Left lobe of liver (tissue), 2 donors: Measurements from ENCODE around the gene SMYD2. TPM values are rescaled to one million over a fixed set of nuclear protein-coding genes. Genes with fewer than 3 reads are reported as not detected.

Experiments
- ATAC-seq: fragments of 200-7000 bp; cut with Tn5 transposase; one replicate; pipeline ENCODE4 v1.9.1; 2020; ENCODE audit warnings: mild to moderate bottlenecking, moderate library complexity
- DNase-seq: peaks from one replicate; pipeline ENCODE4 v3.0.0-alpha.2; 2020; ENCODE audit warnings: low spot score
- total RNA-seq: library from RNA; stranded (reverse); gene quantifications from one replicate; pipeline ENCODE4 v1.2.1, GENCODE V29; 2021
- donor health status: DM: no; HTN: no; CAD: no; lungs with moderate emphysema.
- donor health status: DM: no; HTN: yes; CAD: no.

SMYD2 gene
- total RNA-seq, 1 donor from 2014 or later = 20.6 TPM

DNA sequence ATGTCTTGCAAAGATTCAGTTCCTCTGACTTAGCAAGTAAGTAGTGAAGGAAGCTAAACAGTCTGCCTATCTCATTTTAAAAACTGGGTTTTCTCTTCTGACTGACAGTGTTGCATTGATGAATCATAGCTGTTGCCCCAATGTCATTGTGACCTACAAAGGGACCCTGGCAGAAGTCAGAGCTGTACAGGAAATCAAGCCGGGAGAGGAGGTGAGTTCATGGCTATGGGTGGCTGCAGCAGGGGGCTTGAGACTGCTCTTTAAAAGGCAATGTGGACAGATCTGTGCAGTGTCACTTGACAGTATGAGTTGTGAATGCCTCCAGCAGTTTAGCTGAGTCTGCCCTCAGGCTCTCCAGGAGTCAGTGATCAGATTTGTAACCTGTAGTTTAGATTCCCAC, 46.6 kb downstream of the SMYD2 start:
- ATAC-seq (no peak), DNase-seq (no peak)

DNA sequence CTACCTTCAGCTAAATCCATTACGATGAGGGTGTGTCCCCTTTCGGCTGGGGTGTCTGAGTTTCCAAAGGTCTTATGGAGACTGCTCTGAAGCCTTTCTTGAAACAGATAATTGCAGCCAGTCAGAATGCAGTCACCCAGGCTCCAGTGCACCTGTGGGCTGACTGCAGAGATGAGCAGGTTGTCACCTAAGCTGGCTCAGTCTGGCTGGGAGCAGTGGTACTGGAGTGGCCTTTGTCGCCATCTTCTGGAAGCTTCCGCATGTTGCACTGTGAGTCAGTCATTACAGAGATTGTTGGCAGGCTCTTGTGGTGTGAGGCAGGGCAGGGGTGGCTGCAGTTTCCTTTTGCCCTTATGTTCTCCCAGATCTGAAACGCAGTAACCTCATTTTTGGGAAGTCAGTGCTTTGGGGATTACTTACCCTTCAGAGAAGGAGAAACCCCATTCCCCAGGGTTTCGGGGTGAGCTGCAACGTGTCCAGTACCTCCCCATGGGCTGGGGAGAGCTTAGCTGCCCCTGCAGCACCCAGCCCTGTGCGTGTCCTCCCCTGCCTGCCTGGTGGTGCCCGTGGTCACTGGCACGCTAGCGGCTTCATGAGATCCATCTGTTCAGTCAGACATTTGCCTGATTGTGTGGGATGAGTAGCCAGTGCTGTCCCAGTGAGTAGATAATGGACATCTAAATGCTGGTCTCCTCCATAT, 48.0 kb downstream of the SMYD2 start:
- DNase-seq (peak; percentile 84), ATAC-seq (peak; percentile 96)

DNA sequence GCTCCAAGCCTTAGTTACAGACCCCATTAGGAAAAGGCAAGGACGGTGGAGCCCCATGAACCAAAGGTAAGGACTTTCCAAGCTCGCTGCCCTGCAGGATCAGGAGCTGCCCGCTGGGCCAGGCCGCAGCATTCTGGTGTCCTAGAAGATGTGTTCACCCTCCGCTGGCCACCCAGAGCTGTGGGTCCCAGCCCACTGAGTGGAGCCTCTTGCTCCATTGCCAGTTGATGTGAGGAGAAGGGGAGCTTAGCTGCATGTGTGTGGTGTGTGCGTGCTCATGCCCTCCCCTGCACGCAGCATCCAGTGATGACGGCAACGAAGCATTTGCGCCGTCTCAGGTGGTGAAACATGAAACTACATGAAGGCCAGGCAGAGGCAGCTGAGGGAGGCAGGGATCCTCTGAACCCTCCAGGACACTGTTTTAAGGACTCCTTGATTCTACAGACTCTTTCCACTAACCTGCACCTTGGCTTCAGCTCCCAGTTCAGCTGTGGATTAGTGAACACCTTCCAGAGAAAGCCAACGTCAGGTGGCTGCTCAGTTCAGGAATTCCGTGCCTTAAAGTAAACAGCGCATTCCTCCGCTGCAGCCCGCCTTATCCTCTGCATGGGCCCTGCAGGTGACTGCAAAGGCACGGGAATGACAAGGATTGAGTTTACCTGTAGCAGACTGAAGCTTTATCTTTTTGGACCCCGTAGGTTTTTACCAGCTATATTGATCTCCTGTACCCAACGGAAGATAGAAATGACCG, 48.7 kb downstream of the SMYD2 start:
- no peak for DNase-seq
- no peak for ATAC-seq

DNA sequence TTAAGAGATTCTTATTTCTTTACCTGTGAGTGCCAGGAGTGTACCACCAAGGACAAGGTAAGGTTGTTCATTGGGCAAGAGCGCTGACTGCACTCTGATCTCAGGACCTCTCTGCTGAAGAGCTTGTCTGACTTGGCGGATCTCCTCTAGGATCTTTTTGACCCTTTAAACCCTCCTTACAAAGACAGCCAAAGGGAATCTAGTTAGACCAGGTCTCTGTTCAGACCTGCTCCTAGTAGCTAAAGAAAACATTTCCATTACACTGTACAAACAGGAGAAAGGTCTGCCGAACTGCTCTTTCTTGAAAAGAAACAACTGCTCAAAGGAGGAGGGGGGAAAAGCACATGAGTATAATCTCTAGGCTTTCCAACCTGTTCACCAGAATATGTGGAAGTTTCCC, 49.3 kb downstream of the SMYD2 start:
- no peak for ATAC-seq
- no peak for DNase-seq

DNA sequence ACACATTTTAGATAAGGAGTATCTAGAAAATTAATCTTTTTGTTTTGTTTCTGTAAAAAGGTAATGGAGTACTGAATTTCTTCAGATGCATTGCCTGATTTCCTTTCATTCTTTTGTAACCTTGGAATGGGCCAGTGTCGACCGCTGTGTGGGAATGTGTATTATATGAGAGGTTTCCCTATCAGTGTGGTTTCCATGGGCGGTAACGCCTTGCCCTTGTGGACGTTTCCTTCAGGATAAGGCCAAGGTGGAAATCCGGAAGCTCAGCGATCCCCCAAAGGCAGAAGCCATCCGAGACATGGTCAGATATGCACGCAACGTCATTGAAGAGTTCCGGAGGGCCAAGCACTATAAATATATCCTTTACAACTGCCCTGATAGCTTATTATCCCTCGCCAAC, 49.8 kb downstream of the SMYD2 start:
- no peak for DNase-seq
- ATAC-seq = no peak

DNA sequence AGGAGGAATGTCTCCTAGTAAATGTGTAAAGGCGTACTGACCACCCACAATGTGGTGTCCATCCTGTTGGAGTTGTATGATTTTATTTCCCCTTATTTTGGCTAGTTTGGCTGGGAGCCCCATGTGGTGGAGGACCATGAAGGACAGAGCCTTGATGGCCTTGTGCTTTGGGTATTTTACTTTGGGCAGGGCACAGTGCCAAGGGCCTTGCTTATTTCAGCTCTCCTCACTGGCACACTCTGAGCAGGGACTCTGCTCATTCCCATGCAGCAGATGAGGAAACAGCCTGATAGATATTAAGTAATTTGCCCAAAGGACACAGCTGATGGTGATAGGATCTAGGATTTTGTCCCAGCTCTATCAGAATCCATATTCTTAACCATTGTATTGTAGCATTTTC, 50.2 kb downstream of the SMYD2 start:
- DNase-seq = no peak
- no peak for ATAC-seq

DNA sequence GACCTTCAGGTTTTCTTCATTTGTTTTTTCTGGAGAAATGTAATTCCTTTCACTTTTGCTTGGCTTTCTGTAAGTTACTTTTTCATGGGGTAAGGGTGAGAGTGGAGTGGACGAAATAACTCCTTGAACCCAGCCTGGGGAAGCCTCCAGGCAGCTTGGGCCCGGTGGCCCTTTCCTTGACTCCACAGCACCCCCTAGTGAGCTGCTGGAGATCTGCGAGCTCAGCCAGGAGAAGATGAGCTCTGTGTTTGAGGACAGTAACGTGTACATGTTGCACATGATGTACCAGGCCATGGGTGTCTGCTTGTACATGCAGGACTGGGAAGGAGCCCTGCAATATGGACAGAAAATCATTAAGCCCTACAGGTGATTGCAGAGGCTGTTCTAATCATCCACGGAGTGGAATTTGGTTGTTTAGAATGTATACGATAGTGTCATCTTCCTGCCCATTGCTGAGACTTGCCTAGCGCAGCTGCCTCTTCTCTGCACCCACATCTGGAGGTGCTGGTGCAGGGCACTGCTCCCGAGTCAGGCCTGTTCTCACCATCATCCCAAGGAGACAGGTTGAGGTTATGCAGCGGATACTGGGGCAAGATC, 51.0 kb downstream of the SMYD2 start:
- ATAC-seq = peak; percentile 37
- DNase-seq = no peak

DNA sequence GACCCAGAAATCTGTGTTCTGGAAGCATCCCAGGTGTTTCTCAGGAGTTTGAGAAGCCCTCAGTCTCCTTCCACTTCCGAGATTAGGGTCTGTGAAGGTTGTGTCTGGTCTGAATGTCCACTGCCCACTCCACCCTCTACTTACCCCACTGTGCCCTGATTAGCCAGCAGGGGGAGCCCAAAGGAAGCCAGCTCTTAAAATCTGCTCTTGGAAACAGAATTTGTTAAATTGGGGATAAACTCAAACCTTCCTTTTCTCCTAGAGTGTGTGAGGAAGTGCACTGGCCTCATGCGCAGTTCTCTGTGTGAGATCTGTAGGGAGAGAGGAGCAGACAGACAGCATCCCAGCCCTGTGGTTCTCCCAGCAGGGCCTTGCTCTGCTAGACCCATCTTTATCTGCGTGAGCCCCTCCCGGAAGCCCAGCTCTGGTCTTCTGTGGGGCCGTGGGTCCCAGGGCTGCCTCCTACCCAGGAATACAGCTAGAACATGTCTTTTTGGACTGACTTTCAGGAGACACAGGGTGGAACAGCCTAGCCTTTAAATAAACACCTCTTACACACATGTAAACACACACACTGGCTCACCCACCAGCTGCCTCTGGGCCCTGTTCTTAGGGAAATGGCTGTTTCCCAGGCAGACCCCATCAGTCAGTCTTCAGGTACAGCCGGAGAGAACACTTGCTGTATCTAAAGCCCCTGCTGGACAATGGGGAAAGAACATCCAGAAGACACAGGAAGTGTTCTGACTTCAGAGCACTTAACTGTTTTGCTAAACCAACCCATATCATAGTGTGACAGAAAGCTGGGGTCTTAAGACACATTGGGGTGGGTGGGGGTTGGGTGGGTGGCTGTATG, 52.2 kb downstream of the SMYD2 start:
- ATAC-seq (peak; percentile 42), DNase-seq (no peak)

DNA sequence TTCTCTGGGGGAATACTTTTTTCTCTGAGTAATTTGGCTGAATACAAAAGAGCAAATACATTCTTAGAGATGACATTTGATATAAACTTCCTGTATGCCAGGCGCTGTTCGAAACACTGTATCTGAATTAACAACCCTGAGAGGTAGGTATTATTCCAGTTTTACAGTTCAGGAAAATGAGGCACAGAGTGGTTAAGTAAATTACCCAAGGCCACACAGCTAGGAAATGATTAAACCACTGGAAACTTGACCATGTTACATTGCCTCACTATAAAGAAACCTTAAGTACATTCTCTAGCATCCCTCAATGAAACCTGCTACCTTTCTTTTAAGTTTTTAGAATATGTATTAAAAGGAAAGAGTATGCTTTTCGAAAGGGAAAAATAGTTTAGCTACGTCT, 54.6 kb downstream of the SMYD2 start:
- ATAC-seq (no peak), DNase-seq (no peak)

DNA sequence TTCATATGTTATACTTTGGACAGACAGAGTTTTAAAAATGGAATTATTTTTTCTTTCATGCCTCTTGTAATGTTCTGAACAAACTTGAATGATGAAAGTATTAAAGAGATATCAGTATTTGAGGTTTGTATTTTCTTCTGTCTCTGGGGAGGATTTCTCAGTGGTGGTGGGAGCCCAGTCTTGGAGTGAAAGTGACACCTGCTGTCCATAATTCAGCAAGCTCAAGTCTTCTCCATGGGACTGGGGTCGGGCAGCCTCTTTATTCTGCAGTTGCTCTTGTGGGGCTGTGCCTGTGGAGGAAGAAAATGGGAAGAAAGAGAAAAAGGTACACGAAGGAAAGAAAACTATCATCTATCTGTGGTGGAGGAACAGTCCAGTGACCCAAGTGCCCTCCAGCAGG, 56.1 kb downstream of the SMYD2 start:
- ATAC-seq (no peak), DNase-seq (no peak)

DNA sequence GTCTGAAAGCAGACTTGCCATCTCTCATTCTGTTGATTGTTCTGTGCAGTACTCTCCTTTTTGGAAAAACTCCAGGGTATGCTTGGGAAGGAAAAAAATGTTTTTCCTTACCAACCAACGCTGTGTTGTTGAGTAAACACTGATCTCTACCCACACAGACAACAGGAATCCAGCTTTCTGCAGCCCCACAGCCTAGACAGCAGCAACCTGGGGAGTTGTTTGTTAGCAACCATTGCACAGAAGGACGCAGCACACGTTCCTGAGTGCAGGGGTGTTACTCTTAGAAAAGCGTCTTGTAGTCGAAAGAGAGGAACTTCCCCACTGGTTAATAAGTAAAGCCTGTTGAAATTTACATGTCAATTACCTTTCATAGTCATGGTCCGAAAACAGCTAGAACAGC, 56.6 kb downstream of the SMYD2 start:
- ATAC-seq (no peak), DNase-seq (no peak)

DNA sequence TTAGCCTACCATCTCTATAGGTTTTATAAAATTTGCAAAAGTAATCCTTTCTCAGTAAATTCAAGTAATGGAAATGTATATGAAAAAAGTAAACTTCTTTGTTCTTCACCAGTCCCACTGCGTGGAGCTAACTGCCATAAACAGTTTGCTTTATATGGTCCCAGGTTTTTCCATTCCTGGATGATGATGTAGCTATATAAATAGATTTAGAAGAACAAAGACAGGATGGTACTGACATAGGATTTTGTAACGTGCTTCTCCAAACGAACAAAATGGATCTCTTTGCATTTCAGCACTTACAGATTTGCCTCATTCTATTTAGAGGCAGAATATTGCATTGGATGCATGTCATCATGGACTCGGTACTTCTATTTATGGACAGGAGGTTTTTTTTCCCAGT, 57.3 kb downstream of the SMYD2 start:
- ATAC-seq (no peak), DNase-seq (no peak)

DNA sequence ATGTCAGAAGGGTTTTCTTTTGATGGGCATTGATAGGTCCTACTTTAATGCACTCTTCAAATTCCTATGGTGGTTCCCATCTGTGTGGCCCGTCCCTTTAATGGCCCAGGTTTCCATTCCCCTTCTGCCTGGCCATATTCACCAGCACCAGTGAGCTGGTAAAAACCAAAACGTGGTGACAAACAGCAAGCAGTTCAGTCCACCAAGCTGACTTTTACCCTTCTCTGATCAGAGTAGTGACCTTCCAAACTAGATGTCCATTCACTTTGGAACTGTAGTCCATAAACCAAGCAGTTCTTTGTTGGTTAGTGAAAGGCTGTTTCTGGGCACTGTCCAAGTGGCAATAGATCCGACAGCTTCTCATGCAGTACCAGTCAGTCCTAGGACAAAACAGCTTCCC, 60.5 kb downstream of the SMYD2 start:
- DNase-seq = no peak
- no peak for ATAC-seq

DNA sequence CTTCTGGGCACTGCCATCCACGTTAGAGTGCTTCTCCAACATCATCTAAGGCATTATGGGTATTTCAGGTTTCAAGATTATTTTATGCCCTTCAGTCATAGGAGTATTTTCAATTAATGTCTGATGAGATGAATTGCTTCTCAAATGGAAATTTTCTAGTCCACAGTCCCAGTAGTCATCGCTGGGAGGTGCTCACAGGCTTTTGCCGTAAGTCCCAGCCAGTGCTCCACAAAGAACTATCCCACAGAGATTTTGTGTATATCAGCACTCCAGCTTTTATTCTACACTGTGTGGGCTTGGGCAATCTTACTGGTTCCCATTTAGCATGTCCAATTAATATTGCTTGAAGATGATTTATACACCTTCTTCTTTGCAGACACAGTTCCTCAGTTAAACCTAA, 61.0 kb downstream of the SMYD2 start:
- ATAC-seq (no peak), DNase-seq (no peak)

DNA sequence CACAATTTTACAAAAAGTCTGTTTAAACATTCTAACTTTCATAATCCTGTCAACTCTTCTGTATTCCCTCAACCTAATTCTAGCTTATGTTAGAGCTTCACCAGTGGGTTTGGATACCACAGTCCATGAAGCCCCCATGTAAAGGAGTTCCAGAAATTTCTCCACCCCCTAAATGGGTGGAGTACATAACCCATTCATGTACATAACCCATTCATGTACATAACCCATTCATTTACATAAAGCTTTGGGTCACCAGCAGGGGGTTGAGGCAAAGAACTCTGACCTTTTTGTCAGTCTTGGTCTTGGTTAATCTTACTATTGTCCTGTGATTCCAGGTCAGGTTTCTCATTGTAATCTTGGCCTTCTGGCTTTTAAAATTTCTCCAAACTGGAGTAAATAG, 61.6 kb downstream of the SMYD2 start:
- DNase-seq (no peak), ATAC-seq (no peak)

DNA sequence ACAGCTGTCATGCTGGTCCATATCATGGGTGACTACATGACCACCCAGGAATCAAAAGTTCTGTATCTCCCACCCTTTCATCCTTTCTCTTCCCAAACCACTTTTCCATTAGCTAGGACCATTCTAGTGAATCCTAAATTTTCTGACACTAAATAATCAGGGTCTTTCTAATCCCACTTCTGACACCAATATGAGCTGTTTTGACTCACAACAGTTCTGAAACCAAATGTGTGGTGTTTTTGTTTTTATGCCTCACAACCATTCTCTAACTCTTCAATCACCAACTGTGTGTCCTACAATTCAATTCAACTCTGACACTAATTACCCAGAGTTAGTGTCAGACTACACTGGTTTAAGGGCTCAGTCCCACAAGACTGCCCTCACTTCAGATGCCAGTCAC, 63.9 kb downstream of the SMYD2 start:
- ATAC-seq (no peak), DNase-seq (no peak)

DNA sequence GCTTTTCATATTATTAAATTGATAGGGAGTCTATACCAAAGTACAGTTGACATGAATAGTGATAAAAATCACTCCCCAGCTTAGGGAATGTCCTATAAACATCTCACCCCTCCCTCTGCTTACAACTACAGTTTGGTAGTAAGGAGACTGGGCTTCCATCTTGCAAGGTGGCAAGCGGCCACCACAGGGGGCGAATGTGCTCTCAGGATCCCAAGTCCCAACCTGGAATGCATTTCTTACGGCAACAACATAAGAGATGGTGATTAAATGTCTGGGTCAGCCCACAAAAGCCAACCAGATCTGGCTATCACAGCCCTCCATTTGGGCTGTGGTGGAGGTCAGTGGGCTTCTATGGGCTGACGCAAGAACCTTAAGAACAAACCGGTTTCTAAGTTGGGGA, 68.0 kb downstream of the SMYD2 start:
- DNase-seq (no peak), ATAC-seq (no peak)

DNA sequence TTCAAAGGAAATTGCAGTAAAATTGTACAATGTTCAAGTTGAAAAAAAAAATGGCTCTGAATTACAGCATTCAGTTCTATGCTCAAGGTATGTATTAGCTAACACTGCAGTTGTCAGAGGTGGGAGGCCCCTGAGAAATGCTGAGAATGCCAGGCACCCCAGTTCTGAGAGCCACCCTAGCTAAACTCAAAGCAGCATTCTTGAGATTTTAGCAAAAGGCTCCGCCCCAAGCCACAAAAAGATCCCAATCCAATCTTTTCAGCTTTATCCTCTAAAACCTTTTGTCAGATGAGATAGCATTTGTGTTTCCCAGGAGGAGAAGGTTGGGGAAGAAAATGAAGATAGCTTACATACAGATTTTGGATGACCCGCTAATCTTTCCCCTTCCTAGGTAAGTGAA, 68.8 kb downstream of the SMYD2 start:
- ATAC-seq = no peak
- DNase-seq = no peak

DNA sequence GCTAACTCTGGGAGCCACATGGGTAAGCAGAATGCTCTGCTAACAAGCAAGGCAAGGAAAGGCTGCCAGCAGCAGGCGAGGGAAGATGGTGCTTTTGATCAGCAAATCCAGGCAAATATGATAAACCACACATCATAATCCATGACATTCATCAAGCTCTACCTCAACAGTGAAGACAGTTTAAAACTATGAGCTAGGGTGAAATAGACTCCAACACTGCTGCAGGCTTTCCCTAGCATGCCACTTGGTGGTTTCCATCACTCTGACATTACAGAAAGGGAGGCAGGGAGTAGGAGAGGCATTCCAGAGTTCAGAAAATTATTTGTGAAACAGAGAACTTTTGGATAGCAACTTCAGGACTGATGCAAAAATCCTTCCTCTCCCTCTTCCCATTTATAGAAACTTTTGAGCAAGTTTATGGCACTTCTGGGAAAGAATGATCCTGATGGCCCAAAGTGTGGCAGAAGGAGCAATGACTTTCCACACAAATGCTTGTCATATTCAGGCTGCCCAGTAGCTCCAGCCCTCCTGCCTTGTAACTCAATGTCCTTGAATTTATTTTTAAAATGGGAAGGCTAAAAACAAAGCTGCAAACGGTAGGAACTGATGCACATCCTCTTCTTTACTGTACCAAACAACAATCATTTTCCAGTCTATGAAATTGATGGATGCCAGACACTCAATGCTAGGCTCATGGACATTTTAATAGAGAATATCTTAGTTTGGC, 70.8 kb downstream of the SMYD2 start:
- DNase-seq (no peak), ATAC-seq (no peak)

DNA sequence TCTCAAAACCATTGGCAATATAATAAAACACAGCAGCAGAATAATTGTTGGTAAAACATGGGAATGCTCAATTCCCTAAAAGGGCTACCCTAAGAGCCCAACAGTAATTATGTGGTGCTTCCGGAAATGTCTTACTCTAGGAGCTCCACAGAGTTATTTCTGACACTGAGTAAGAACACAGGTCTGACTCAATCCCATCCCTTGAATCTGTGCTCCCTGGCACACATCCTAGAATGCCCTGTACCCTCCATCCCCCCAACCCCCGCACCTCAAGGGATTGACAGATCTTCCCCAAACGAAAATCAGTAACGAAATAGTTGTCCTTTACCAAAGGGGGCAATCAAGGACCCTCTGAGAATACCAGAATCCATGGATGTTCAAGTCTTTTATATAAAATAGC, 71.9 kb downstream of the SMYD2 start:
- no peak for DNase-seq
- ATAC-seq = no peak
